A673 (cell line): ENCODE data around the gene FSIP1.

Experiments used
- EZH2 ChIP-seq: fragments of 200-600 bp; sonication (generic); IDR thresholded peaks from 2 replicates; pipeline ENCODE4 v1.6.1; 2017; ENCODE audit warnings: borderline replicate concordance, low read depth, mild to moderate bottlenecking, mixed read lengths, antibody characterized with exemption, low read length; ENCODE audit not compliant: poor library complexity, severe bottlenecking
- TF ChIP-seq, protein P1 (sequence below): fragments of 300-800, 200-600 bp; sonication (generic); conservative IDR thresholded peaks from 2 replicates; pipeline ENCODE4 v1.5.1; 2017; ENCODE audit warnings: low read depth, mild to moderate bottlenecking, antibody characterized with exemption, low read length, moderate library complexity, mixed read lengths

DNA sequence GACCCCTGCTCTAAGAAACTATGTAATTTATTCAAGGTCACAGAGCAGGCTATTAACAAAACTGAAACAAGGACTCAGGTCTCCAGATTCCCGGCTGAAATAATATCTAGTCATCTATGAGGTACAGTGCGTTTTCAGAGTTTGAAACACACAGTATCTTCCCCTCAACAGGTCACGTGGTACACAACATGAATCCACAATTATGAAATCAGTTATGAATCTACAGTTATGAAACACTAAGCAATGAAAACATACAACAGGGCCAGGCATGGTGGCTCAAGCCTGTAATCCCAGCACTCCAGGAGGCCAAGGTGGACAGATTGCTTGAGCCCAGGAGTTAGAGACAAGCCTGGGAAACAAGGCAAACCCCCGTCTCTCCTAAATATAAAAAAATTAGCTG lies 72.7 kb downstream of the FSIP1 start:
- TF ChIP-seq, protein P1, sequence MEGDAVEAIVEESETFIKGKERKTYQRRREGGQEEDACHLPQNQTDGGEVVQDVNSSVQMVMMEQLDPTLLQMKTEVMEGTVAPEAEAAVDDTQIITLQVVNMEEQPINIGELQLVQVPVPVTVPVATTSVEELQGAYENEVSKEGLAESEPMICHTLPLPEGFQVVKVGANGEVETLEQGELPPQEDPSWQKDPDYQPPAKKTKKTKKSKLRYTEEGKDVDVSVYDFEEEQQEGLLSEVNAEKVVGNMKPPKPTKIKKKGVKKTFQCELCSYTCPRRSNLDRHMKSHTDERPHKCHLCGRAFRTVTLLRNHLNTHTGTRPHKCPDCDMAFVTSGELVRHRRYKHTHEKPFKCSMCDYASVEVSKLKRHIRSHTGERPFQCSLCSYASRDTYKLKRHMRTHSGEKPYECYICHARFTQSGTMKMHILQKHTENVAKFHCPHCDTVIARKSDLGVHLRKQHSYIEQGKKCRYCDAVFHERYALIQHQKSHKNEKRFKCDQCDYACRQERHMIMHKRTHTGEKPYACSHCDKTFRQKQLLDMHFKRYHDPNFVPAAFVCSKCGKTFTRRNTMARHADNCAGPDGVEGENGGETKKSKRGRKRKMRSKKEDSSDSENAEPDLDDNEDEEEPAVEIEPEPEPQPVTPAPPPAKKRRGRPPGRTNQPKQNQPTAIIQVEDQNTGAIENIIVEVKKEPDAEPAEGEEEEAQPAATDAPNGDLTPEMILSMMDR, result no peak
- TF ChIP-seq EZH2, result no peak
